GM19324 (cell line): ENCODE results near the gene ZCCHC9.

Source experiments
- ATAC-seq: cut with Tn5 transposase; IDR thresholded peaks from one replicate; pipeline ENCODE4 v1.9.1; 2021; ENCODE audit warnings: mild to moderate bottlenecking, moderate library complexity; ENCODE audit not compliant: unreplicated experiment, low FRiP score

Gene ZCCHC9

DNA sequence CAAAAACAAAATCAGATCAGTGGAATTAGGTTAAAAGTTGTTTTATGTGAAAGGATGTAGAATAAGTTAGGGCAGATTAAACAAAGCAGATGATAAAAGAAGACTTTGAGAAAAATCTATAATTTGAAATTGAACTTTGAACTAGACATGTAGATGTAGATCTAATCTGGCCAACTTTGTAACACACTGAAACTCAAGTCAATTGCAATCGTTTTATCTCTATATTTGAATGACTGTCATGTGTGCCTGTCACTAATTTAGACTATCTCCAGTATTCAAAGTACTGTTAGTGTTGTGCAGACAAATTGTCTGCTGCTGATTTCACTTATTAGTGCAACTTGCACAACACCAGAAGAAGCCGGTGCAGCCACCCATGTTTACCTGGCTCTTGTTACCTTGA lies 52.7 kb downstream of the ZCCHC9 start:
- no peak for ATAC-seq

DNA sequence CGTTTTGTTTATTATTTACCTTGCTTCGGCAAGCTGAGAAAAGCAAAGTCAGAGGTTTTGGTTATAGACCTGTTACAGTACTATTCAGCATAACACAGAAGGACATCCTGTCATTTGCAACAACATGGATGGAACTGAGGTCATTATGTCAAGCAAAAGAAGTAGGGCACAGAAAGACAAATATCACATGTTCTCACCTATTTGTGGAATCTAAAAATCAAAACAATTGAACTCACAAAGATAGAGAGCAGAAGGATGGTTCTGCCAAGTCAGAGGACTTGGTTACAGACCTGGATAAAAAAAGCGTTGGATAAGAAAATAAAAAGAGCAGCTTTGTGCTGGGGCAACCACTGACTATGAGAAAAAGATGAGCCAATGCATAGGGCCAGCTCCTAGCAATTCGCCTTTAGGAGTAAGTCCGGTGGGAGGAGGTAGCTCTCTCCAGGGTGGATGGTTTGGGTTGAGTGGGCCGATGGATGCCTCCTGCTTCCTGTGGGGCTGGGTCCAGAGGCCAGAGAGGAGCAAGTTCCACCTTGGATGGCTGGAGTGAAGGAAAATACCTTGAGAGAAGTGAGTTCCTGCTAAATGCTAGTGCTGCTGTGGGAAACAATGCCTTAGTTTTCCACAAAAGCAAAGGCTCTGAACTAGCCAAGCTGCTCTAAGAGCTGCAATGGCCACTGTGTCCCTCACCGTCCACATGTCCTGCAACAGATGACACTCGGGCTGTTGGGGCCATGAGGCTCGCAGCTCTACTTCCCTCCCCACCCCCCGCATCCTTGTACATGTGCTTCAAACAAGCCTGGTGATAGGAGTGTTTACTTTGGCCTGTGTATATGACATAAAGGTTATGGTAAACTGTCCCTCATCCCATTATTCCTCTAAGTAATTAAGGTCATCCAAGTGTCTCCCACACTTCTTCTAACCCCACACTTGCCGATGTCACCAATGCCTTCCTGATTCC lies 54.2 kb downstream of the ZCCHC9 start:
- no peak for ATAC-seq

DNA sequence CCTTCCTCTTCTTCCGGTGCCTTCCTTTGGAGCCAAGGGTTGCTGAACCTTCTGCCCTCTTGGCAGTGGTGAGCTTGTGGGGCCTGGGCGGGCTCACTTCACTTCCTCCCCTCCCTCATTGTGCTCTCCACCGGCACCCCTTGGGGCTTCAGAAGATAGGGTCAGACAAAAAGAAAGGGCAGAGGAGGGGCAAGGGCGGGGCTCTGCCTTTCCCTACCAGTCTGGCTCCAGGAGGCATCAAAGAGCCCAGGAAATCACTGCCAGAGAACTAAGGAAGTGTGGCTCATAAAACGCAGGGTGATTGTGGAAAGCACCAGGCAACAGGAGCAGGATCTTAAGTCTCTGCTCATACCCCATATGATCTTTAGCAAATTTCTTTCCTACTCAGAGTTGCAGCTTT lies 57.7 kb downstream of the ZCCHC9 start:
- no peak for ATAC-seq

DNA sequence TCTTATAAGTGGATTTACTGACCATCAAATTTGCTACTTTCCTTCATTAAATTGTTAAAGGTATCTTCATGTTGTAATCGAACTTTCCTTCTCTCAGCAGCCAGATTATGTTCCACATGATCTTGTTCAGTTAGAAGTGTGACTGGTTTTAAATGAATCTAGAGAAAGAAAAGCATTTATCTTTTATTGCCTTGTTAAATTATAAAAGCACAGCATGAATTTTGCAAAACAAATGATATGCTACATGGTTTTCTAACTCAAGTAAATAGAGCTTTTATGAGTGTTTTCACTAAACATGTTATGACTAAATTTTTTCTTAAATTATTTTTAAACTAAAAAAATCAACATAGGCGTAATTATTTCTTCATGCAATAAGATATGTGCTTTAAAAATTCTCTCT lies 58.5 kb downstream of the ZCCHC9 start:
- no peak for ATAC-seq

DNA sequence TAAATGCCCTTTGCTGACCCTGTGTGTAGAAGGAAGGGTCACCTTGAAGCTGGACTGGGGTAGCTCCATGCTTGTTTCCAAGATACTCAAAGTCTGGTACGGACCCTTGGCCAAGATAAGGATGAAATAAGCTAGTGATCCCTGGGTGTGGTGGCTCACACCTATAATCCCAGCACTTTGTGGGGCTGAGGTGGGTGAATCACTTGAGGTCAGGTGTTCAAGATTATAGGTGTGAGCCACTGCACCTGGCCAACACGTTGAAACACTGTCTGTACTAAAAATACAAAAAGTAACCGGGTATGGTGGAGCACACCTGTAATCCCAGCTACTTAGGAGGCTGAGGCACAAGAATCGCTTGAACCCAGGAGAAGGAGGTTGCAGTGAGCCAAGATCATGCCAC lies 59.3 kb downstream of the ZCCHC9 start:
- ATAC-seq, result no peak

DNA sequence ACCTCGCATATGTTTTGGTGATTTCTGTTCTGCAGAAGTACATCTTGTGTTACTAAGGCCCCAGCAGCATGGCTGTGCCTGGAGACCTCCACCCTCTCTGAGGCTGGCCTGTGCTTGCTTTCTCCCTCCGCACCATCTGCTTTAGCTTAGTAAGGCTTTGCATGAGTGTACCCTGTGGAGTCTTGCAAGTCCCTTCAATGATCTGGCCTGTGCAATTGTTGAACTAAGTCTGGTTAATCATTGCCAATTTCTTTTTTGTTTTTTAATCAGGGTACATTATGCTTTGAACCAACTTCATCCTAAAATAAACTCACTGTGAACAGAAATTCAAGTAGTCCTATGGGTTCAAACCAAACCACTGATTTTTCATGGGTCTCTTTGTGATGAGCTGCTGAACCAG lies 60.2 kb downstream of the ZCCHC9 start:
- no peak for ATAC-seq
